Measurements from ENCODE around the gene CDKN1C.

CDKN1C gene

GRCh38 chr11:2933375-2934020, 47.9 kb upstream of the CDKN1C start:
- Histone ChIP-seq H3K27ac (ENCODE audit: low read depth, low read length) (no peak overlapping the region), H4K20me1 (ENCODE audit: low read depth, low read length) (no peaks in the 10 kb centered on the region), H3K9me3 (ENCODE audit: insufficient read depth, low read length) (peaks cover 10% of the 10 kb centered on the region; the same call in 1 of the 2 replicates), H3F3A (ENCODE audit: insufficient read depth) (0 out of 2 replicates have a peak, but pooled peaks cover 5% of the 10 kb centered on the region), H3K27me3 (ENCODE audit: low read length) (no peaks in the 10 kb centered on the region), H3K4me2 (ENCODE audit: low read depth, low read length, poor library complexity, severe bottlenecking) (no peak overlapping the region), H3K79me2 (ENCODE audit: insufficient read depth, low read length) (no peaks in the 10 kb centered on the region), H3K9ac (ENCODE audit: low read length) (no peak overlapping the region), H3K4me3 (ENCODE audit: insufficient read depth, low read length, poor library complexity, severe bottlenecking) (no peak overlapping the region), H3K36me3 (ENCODE audit: low read length) (no peaks in the 10 kb centered on the region), H2AFZ (ENCODE audit: low read depth, low read length, severe bottlenecking) (no peak overlapping the region), H3K9me2 (replicated peaks; ENCODE audit: insufficient read depth, low read length) (no peaks in the 10 kb centered on the region)
- no peak for TF ChIP-seq CTCF (IDR thresholded peaks at IDR 0.05; ENCODE audit: insufficient read depth, low read length, poor library complexity, severe bottlenecking)
- no peak for TF ChIP-seq EZH2phosphoT487 (conservative IDR thresholded peaks at IDR 0.05; ENCODE audit: low read length)

GRCh38 chr11:2932850-2933251, 47.3 kb upstream of the CDKN1C start:
- no peak overlapping the region for H3K27ac ChIP-seq (ENCODE audit: low read depth, low read length)
- H2AFZ ChIP-seq (ENCODE audit: low read depth, low read length, severe bottlenecking), result no peak overlapping the region
- H3K36me3 ChIP-seq (ENCODE audit: low read length), result no peaks in the 10 kb centered on the region
- no peaks in the 10 kb centered on the region for H3K27me3 ChIP-seq (ENCODE audit: low read length)
- no peaks in the 10 kb centered on the region for H3K79me2 ChIP-seq (ENCODE audit: insufficient read depth, low read length)
- peaks cover 5% of the 10 kb centered on the region; the same call in 1 of the 2 replicates for H3K9me3 ChIP-seq (ENCODE audit: insufficient read depth, low read length)
- H3K4me3 ChIP-seq (ENCODE audit: insufficient read depth, low read length, poor library complexity, severe bottlenecking), result no peak overlapping the region
- 0 out of 2 replicates have a peak, but pooled peaks cover 4% of the 10 kb centered on the region for H3F3A ChIP-seq (ENCODE audit: insufficient read depth)
- no peak overlapping the region for H3K9ac ChIP-seq (ENCODE audit: low read length)
- no peaks in the 10 kb centered on the region for H3K9me2 ChIP-seq (replicated peaks; ENCODE audit: insufficient read depth, low read length)
- no peak overlapping the region for H3K4me2 ChIP-seq (ENCODE audit: low read depth, low read length, poor library complexity, severe bottlenecking)
- no peaks in the 10 kb centered on the region for H4K20me1 ChIP-seq (ENCODE audit: low read depth, low read length)
- TF ChIP-seq CTCF (IDR thresholded peaks at IDR 0.05; ENCODE audit: insufficient read depth, low read length, poor library complexity, severe bottlenecking) (no peak), EZH2phosphoT487 (conservative IDR thresholded peaks at IDR 0.05; ENCODE audit: low read length) (no peak)

GRCh38 chr11:2931771-2932738, 46.5 kb upstream of the CDKN1C start:
- Histone ChIP-seq H3F3A (ENCODE audit: insufficient read depth) (no peaks in the 10 kb centered on the region), H4K20me1 (ENCODE audit: low read depth, low read length) (no peaks in the 10 kb centered on the region), H3K27ac (ENCODE audit: low read depth, low read length) (no peak overlapping the region), H3K4me3 (ENCODE audit: insufficient read depth, low read length, poor library complexity, severe bottlenecking) (no peak overlapping the region), H3K9ac (ENCODE audit: low read length) (no peak overlapping the region), H3K9me2 (replicated peaks; ENCODE audit: insufficient read depth, low read length) (no peaks in the 10 kb centered on the region), H3K4me2 (ENCODE audit: low read depth, low read length, poor library complexity, severe bottlenecking) (no peak overlapping the region), H3K27me3 (ENCODE audit: low read length) (no peaks in the 10 kb centered on the region), H3K36me3 (ENCODE audit: low read length) (no peaks in the 10 kb centered on the region), H2AFZ (ENCODE audit: low read depth, low read length, severe bottlenecking) (no peak overlapping the region), H3K79me2 (ENCODE audit: insufficient read depth, low read length) (no peaks in the 10 kb centered on the region), H3K9me3 (ENCODE audit: insufficient read depth, low read length) (no peaks in the 10 kb centered on the region)
- TF ChIP-seq CTCF (IDR thresholded peaks at IDR 0.05; ENCODE audit: insufficient read depth, low read length, poor library complexity, severe bottlenecking), result no peak
- no peak for TF ChIP-seq EZH2phosphoT487 (conservative IDR thresholded peaks at IDR 0.05; ENCODE audit: low read length)
